ENCODE measurements around the gene ITGA8.
A peak's percentile ranks its signal among the peaks of the same experiment; 100 is the strongest.
"Not testable (repeated sequence)": the region's sequence is repeated elsewhere in the genome, so short reads cannot be mapped to it uniquely, and the experiment has no call there.

The ITGA8 gene

DNA sequence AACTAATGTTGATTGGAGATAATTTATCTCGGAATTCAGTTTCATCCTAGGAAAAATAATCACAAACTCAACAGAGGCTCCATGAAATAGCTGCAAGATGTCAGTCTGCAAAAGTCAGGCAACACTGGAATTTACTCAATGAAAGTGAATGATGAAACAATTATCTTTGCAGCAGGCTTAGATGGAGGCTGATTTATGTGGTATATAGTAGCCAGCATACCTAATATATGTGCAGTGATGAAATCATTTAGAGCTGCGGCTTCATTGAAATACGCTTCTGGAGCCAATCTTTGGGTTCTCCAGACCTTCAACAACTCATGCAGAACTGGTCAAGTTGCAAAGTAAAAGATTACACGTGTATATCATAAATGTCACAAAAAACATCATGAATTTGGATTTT lies 113.3 kb downstream of the ITGA8 start:
- no peak for DNase-seq (ENCODE audit: low spot score)

DNA sequence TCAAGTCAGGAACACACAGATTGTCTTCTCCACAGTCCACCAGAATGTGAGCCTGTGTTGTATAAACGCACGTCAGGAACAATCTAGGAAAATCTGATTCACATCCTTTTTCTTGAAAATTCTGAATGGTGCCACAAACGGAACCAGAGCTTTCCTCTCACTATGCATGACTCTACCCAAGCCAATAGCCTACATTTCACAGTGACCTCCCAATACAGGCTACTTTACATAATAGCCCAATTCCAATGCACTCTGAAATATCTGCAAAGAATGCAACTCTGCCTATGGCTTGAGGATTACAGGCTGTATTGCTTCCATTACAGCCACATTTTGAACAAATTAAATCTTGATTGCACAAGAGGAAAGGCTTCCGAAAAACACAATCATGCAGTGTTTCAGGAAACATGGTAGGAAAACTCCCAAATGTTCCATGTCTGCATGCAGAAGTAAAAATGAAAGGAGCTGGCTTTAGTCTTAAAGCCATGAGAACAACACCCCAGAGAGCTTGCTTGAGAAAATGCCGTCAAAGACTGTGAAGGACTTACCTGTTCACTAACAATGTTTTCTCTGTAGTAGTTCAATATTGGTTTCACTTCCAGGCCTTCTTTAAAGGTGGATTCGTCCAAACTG lies 113.9 kb downstream of the ITGA8 start:
- no peak for DNase-seq (ENCODE audit: low spot score)

DNA sequence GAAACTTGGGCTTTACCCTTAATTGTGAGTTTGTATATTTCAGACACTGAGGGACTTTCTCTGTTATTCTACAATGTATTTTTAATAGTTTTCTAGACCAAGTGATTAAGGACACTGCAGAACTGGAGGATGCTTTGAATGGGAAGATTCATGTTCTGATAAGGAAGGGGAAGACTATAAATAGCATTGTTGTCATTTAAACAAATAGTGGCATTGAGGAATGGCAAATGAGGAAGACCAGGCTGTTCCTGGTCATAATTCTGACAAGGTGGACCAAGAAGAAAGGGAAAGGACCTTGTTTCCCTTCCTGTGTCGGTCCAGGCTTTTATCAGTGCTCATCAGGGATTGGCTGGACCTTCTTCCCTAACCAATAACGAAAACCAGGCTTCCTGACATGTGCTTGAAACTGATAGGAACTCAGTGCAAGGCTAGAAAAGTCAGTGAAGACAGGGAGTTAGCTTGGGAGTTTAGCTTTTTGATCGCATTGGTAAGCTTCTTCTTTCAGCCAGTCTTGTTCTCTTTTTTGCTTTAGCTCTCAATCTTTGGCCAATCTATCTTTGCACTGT lies 116.2 kb downstream of the ITGA8 start:
- DNase-seq (ENCODE audit: low spot score) = no peak

DNA sequence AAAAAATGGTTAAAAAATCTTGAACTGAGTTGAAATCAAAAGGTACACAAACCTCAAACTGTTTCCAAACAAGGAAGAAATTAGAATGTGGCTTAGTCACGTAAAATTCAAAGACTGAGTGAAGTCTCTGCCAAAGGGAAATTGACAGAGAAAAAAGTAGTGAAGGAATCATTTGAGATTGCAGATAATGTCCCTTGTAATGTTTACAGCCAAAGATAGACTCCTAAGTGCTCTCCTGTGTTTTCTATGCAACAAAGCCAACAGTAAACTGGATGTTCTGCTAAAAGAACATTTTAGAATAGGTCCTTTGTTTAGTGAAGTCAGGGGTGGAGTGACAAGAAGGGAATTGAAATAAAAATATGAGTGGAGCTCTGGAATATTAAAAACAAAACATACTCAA lies 117.9 kb downstream of the ITGA8 start:
- DNase-seq (ENCODE audit: low spot score) = no peak

DNA sequence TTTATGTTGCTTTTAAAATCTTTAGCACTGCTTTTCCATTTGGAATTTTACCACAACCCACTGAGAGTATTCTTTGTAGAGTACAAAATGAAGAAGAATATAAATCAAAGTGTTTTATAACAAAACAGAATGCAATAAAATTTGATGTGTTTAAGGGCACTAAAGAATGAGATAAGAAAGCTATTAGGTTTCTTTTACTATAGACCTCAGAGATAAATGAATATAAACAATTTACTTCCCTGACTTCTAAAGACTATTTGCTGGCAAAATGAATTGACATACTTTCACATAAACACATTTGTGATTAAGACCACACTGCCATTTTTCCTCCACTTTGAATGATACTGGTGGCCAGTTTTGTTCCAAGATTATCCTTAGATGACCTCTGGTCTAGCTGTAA lies 124.5 kb downstream of the ITGA8 start:
- DNase-seq (ENCODE audit: low spot score) = no peak

DNA sequence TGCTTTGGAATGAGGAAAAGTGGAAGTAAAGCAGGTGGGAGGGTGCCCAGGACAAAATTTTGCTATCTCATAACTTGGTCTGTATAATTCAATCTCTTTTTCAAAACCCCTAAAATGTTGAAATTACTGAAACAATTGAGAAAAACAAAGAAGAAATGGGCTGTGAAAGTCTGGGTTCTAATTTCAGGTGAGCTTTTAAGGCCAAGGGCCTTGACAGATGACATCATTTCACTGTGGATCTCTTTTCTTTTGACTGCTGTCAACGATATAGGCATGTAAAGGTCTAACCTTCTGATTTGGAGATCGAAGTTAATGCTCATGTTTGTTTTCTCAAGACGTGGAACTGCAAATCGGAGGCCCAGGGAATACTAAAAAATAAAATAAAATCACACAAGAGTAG lies 127.8 kb downstream of the ITGA8 start:
- no peak for DNase-seq (ENCODE audit: low spot score)

DNA sequence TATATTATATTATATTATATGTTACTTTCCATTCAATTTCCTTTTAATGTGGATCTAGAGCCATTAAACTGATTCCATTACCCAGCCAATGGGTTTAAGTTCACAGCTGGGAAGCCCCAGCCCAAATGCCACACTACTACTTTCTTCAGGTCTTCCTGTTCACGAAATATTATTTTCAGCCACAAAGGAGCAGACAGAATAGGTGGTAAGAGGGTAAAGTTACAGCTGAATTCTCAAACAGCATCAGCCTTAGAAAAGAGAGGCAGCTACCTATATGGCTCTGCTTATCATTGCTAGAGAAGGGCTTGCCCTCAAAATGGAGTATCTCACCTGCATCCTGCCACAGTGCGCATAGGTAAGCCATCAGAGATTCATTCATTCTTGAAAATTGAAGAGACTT lies 128.3 kb downstream of the ITGA8 start:
- no peak for DNase-seq (ENCODE audit: low spot score)

DNA sequence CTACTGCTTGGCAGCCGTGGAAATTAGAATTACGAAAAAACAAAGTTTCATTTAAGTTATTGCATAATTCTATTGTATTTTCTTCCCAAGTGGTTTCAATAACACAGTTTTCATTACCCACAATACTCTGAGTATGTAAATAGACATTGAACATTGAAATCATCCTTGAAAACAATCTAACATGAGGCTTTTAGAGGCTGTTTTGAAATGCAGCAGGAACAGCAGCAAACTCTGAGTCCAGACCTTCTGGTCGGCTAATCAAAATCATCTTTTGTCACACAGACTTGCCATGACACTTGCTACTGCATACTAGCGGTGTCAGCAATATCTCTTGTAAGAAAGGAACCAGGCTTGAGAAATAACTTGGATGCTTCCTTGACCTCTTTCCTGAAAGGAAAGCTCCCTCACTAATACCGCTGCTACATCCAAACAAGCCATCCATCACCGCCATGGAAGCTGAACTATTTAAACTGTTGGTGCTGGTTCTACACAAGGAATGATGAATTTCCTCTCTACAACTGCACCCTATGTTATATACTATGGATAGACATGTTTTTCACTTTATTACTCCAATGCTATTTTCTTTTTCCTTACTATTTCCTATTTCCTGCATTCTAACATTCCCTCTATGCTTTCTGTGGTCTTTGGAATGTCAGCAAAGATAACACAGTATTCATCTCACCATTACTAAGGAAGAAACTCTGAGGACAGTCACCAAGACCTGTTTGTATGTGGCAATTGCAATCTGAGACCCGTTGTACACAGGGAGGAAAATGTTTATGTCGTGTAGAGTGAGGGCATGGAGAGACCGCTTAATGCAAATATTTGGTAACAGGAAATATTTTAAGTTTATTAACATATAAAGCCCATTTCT lies 130.8 kb downstream of the ITGA8 start:
- no peak for DNase-seq (ENCODE audit: low spot score)

DNA sequence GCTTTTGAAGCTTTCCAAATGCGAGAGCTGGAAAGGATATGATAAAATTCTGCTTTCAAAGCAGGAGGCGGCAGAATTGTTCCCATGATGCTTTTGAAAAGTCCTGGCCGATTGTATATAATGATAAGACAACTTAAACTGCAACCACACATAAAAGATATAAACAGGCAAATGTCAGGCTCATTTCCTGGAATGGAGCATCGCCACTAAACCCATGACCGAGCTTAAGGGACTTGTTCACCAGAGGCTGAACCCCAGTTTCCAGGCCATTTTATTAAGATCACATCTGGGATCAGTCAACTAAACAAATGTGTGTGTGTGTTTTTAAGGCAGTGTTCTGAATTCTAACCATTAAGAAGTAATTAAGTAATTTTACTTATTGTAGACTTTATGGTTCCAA lies 131.6 kb downstream of the ITGA8 start:
- DNase-seq (ENCODE audit: low spot score) = no peak

DNA sequence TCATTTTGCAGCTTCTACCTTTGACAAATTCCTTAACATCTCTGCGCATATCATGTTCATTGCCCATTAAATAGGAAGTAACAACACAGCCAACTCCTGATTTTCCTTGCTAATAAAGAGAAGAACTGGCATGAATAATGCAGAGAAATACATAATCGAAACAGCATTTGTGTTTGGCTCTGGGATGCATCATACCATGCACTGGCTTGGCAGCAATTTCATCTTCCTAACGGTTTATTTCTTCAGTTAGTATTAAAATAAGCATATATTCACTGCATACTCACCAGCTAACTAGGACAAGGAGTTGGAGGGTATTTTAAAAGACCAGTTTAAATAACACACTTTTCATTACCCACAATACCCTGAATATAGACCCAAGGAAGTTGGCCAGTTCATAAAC lies 132.5 kb downstream of the ITGA8 start:
- DNase-seq (ENCODE audit: low spot score) = no peak

DNA sequence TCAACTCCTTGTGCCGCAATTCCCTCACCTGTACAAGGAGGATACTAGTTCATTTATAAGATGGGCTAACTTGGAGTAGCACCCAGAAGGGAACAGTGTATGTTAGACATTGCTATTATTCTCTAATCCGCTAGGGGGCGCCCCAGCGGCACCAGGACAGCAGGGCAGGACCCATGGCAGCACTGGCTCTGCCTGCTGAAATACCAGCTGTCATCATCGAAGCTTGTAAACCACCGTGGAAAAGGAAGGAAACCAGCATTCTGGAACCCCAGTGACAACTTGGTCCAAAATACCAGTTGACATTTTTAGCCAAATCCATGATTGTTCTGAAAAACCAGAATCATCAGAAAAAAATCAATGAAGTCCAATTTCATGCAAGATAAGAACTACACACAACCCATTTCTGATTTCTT lies 134.4 kb downstream of the ITGA8 start:
- peak; percentile 68 for DNase-seq (ENCODE audit: low spot score)

DNA sequence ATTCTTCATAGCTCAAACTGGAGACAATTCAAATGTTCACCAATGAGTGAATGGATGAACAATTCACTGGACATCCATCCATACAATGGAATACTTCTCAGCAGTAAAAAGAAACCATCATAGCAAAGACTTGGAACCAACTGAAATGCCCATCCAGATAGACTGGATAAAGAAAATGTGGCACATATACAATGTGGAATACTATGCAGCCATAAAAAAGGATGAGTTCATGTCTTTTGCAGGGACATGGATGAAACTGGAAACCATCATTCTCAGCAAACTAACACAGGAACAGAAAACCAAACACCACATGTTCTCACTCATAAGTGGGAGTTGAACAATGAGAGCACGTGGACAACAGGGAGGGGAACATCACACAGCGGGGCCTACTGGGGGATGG lies 136.8 kb downstream of the ITGA8 start:
- not testable (repeated sequence) for DNase-seq (ENCODE audit: low spot score)

DNA sequence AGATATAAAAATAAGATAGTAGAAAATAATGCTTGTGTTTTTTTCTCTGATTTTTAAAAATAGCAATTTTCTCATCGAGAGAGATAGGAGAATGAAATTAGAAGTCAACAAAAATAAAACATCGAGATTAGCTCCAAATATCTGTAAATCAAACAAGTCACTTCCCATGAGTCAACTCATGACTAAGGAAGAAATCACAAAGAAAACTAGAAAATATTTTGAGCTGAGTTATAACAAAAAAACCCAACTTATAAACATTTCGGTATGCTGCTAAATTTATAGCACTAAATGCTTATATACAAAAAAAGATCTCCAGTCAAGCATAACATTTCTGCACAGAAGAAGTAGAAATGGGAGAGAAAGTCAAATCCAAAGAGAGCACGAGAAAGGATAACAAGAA lies 140.1 kb downstream of the ITGA8 start:
- DNase-seq (ENCODE audit: low spot score) = no peak

DNA sequence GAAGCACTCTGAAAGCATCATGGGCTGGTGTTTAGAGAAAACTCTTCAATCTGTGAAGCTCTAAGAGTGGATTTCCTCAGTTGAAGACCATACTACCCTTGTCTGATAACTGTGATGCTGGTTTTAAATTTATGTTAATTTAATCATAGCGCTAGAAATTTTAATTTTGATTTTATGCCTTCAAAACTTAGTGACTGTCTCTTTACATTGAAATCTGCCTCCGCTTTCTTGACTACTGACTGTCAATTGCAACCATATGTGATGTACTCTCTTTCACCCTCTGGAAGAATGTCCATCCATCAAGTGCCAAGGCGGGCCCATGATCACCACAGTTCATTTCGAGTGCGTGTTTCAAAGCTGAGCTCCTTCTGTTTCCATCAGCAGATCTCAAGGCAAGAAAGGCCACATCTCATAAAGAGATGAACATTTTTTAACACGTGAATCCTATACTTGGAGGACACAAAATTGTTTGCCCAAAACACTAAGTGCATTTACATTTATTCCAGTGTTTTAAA lies 147.1 kb downstream of the ITGA8 start:
- DNase-seq (ENCODE audit: low spot score) = no peak

DNA sequence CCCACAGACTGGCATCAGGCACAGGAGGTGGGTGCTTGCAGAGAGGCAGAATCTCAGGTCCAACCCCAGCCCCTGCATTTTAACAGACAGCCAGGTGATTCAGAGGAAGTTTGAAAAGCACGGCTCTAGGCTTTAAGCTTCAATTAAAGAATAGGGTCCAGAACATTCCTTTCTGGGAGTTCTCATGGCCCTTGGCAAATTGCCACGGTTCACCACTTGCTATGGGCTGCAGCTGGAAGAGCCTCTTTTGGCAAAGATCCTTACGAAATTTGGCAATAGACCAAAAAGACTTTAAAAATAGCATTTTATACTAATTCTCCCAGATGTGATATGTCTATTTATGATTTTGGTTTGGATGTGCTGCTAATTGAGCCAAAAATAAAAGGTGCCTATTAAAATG lies 148.1 kb downstream of the ITGA8 start:
- peak; percentile 15 for DNase-seq (ENCODE audit: low spot score)

DNA sequence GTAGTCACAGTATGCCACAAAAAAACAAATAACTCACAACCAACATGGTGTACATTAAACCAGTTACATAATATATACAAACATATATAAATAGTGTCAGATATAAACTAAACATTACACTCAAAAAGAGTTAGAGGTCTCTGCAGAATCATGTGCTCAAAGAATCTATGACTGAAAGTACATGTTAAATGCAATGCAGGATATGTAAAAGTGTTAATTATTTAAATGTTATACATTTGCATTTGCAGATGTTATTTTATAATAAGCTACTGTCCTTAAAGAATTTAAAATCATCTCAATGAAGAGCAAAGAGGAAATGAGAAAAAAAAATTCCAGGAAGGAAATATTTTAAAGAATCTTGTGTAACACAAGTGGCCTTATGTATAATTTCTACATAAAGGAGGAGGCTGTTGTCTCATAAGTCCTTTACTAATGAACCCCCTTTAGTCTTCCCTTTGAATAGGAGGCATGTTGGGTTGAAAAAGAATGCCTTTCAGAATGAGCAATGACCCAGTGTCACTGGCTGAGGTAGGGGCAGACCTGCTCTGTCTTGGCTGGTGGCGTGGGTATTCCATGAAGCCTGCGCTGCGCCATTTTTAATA lies 148.9 kb downstream of the ITGA8 start:
- no peak for DNase-seq (ENCODE audit: low spot score)

DNA sequence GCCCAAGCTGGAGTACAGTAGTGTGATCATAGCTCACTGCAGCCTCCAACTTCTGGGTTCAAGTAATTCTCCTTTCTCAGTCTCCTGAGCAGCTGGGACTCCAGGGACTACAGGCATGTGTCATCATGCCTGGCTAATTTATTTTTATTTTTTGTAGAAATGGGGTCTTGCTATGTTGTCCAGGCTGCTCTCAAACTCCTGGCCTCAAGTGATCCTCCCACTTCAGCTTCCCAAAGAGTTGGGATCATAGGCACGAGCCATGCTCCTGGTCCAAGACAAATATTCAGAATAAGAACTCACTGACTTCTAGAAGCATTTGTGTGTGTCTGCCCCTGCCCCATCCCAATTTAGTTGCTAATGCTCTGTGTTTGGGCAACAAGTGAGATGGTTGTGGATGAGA lies 151.8 kb downstream of the ITGA8 start:
- no peak for DNase-seq (ENCODE audit: low spot score)

DNA sequence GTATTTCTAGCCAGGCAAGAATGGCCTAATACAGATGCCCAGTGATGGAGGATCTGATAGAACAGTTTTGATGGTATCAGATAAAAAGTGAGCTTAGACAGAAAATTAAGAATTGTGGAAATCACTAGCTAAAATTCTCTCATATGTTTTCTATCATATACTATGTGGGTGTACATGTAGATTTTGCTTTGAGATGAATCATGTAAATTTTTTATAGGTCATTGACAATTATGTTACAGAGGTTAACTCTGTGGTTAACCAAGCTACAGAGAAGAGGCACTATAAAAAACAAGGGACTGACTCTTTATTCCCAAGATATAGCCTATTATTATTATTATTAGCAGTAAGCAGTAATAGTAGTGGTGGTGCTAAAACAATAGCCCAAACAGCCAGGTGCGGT lies 156.5 kb downstream of the ITGA8 start:
- no peak for DNase-seq (ENCODE audit: low spot score)

DNA sequence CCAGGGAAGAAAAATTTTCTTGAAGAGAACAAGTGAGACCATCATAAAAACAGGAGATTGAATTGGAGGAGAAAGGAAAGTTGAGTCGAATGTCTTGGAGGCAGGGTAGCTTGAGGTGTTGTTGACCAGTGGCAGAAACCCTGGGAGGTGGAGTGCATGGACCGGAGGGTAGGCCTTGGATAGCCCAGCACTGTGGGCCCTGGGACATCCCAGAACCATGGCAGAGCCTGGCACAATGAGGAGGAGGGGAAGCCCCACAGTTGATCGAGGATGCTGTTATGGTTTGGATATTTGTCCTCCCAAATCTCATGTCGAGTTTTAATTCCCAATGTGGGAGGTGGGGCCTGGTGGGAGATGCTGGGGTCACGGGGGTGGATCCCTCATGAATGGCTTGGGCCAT lies 157.1 kb downstream of the ITGA8 start:
- no peak for DNase-seq (ENCODE audit: low spot score)

DNA sequence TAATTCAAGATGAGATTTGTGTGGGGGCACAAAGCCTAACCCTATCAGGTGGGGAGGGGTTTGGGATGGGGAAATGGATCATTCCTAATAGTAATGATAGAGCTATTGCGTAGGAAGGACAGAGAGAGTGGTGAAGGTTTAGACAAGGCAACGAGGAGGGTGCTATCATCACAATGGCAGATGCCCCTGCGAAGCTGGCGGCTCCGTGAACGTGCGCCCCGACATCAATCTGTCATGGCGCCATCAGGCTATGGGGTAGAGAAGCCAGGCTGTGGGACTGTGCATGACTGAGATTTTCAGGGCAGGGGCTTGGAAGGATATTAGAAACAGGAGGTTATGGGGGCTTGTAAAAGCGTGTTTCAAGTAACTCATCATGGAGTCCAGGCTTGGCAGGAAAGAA lies 157.6 kb downstream of the ITGA8 start:
- no peak for DNase-seq (ENCODE audit: low spot score)

DNA sequence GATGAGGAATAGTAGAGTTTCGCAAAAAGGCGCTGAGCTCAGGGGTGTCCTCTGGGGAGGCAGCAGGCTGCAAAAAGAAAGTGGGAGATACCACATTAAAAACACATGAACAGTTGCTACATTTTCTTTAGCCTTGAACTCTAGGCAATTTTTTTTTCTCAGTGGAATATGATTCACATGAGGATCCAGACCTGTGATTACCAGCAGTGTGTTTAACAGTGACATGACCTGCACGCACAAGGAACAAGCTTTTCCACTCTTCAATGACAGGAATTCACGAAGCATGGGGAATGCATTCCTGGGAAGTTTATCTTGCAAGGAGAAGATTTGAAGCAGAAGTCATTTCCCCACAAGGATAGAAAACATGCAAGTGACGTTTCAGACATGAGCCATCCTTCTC lies 161.6 kb downstream of the ITGA8 start:
- DNase-seq (ENCODE audit: low spot score) = no peak

DNA sequence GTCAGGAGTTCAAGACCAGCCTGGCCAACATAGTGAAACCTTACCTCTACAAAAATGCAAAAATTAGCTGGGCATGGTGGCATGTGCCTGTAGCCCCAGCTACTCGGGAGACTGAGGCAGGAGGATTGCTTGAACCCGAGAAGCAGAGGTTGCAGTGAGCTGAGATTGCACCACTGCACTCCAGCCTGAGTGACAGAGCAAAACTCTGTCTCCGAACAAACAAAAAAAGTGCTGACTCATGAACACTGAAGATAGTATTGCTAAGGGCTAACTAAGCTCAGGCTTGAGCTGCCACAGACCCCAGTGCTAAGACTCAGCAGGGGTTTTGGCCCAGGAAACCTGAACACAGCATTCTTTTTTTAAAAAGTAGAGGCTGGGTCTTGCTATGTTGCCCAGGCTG lies 162.6 kb downstream of the ITGA8 start:
- not testable (repeated sequence) for DNase-seq (ENCODE audit: low spot score)

DNA sequence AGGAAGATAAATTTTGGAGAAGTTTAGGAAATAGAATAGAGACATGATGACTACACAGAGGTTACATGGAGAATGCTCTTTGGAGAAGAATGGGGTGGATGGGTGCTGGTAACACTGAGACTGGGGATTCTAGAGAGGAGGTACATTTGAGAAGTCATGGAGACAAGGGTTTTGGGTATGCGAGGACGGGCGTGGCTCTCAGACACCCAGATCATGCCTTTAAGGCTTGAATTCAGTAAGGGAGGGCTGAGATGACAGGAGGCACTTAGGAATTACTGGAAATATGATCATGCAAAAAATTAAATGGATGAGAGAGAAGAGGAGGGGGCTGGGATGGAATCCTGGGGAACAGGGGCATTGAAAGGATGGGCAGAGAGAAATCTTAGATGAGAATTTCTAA lies 168.8 kb downstream of the ITGA8 start:
- no peak for DNase-seq (ENCODE audit: low spot score)
